GM18867 (cell line): ENCODE measurements around the gene HOMEZ.
"Not testable (repeated sequence)": the region's sequence is repeated elsewhere in the genome, so short reads cannot be mapped to it uniquely, and the experiment has no call there.

Experiments
- ATAC-seq: cut with Tn5 transposase; IDR thresholded peaks from one replicate; pipeline ENCODE4 v1.9.1; 2021; ENCODE audit warnings: mild to moderate bottlenecking, moderate library complexity; ENCODE audit not compliant: unreplicated experiment

HOMEZ gene, protein sequence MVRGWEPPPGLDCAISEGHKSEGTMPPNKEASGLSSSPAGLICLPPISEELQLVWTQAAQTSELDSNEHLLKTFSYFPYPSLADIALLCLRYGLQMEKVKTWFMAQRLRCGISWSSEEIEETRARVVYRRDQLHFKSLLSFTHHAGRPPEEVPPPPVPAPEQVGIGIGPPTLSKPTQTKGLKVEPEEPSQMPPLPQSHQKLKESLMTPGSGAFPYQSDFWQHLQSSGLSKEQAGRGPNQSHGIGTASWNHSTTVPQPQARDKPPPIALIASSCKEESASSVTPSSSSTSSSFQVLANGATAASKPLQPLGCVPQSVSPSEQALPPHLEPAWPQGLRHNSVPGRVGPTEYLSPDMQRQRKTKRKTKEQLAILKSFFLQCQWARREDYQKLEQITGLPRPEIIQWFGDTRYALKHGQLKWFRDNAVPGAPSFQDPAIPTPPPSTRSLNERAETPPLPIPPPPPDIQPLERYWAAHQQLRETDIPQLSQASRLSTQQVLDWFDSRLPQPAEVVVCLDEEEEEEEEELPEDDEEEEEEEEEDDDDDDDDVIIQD

DNA sequence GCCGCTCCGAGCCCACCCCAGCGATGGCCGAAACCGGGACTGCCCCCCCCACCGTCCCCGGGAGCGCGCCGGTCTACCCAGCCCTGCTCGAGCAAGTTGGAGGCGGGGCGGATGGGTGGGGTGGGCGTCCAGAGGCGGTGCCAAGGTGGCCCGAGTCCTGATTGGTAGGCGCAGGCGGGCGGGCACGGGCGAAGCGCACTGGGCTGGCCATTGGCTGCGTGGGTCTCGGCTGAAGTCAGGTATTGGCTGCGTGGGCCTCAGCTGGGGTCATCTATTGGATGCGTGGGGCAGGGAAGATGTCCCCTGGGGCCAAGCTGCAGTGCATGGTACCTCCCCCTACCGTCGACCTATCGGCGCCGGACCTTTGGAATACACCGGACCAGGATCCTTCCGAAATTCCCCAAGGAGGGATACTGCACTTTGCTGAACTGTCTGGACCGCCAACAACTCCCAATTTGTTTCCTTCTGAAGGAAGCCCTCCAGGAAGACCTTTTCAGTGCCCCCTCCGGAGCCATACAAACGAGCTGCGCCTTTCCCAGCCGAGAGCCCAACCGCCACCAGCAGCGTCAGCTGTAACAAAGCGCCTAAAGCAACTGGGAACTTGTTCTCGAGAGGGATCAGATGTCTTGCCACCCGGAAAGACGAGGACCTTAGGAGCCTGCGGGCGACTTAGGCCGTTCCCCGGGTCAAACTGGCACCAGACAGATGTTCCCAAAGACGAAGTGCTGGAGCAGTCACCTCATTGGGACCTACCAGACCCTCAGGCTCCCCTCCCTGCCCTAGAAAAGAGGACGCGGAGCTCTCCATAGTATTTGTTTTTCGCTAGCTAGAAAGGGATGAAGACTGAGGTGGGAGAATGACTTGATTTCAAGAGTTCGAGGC lies at the start of gene HOMEZ:
TSS of gene HOMEZ (minus strand) at position 113 of the 882 bp plus-strand sequence. CDS start 180 bp downstream, outside the sequence.
- peak; percentile 96 for ATAC-seq

DNA sequence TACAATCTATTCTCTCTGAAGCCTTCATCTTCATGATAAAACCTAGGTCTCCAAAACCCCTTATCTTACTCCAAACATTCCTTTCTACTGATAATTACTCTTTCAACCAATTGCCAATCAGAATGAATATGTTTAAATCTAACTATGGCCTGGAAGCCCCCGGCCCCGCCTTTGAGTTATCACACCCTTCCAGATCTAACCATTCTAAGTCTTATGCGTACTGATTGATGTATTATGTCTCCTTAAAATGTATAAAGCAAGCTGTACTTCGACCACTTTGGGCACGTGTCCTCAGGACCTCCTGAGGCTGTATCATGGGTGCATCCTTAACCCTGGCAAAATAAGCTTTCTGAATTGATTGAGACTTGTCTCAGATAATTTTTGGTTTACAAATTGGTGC lies 49.7 kb upstream of the HOMEZ start:
- ATAC-seq: no peak

DNA sequence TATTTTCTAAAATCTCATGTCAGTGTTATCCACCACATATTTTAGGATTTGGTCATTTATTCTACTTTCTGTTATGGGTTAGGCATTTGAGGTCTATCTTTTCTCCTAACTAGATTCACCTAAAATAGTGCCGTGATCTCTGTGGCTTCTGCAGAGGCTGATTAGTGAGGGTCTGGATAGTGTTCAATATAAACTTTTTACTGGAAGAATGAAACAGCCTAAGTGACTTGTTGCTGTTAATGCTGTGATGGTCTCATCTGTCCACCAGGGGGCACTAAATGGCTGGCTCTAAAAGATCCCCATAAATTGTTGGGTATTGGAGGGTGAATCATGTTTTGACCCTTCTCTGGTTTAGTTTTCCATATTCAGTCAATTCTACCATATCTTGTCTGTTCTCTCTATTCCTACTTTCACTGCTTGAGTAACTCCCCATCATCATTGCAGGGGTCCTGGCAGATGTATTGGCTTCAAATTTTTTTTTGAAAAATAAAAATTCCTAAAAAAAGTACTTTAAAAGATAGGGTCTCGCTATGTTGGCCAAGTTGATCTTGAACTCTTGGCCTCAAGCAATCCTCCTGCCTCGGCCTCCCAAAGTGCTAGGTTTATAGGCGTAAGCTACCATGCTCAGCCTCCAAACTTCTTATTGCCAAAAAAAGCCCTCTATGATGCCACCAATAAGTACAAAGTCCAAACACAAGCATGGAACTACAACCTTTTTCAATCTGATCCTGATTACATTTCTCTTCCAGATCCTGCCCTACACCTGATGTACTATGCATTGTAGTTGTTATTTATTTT lies 42.2 kb upstream of the HOMEZ start:
- ATAC-seq: no peak

DNA sequence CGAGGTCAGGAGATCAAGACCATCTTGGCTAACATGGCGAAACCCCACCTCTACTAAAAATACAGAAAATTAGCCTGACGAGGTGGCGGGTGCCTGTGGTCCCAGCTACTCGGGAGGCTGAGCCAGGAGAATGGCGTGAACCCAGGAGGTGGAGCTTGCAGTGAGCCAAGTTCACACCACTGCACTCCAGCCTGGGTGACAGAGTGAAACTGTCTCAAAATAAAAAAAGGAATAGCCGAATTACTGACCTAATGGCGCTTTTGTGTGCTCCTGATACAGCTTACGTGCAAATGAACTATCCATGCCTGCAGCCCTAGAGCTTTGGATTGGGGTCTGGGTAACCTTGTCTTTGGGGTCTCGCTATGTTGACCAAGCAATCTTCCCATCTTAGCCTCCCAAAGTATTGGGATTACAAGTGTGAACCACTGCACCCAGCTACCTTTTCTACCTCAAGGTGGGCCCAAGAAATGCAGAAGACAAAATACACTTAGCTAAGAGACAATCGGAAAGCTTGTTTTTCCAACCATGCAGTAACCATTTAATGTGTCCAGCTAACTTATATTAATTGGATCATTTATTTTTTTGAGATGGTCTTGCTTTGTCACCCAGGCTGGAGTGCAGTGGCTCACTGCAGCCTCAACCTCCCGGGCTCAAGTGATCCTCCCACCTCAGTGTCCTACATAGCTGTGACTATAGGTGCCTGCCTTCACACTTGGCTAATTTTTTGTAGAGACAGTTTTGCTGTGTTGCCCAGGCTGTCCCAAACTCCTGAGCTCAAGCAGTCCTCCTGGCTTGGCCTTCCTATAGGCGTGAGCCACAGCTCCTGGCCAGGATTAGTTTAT lies 40.8 kb upstream of the HOMEZ start:
- ATAC-seq: no peak

DNA sequence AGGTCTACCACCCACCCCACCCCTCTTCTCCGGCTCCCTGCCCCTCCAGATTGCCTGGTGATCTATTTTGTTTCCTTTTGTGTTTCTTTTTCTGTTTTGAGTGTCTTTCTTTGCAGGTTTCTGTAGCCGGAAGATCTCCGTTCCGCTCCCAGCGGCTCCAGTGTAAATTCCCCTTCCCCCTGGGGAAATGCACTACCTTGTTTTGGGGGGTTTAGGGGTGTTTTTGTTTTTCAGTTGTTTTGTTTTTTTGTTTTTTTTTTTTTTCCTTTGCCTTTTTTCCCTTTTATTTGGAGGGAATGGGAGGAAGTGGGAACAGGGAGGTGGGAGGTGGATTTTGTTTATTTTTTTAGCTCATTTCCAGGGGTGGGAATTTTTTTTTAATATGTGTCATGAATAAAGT lies 39.8 kb upstream of the HOMEZ start:
- ATAC-seq: not testable (repeated sequence)

DNA sequence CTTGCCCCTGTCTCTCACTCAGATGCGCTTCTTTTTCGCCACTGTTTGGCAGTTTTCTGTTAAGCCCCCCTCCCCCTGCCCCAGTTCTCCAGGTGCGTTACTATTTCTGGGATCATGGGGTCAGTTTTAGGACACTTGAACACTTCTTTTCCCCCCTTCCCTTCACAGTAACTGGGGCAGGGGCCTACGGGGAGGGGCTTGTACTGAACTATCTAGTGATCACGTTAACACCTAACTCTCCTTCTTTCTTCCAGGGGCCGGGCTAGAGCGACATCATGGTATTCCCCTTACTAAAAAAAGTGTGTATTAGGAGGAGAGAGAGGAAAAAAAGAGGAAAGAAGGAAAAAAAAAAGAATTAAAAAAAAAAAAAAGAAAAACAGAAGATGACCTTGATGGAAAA lies 39.1 kb upstream of the HOMEZ start:
- ATAC-seq: no peak

DNA sequence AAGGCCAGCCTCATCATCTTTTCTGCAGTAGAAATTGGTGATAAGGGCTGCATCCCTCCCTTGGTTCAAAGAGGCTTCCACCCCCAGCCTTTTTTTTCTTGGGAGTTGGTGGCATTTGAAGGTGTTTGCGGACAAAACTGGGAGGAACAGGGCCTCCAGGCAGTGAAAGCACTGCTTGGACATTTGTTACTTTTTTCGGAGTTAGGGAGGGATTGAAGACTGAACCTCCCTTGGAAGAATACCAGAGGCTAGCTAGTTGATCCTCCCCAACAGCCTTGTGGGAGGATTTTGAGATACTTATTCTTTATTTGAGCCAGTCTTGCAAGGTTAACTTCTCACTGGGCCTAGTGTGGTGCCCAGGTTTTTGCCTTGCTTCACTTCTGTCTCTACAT lies 38.5 kb upstream of the HOMEZ start:
- no peak for ATAC-seq

DNA sequence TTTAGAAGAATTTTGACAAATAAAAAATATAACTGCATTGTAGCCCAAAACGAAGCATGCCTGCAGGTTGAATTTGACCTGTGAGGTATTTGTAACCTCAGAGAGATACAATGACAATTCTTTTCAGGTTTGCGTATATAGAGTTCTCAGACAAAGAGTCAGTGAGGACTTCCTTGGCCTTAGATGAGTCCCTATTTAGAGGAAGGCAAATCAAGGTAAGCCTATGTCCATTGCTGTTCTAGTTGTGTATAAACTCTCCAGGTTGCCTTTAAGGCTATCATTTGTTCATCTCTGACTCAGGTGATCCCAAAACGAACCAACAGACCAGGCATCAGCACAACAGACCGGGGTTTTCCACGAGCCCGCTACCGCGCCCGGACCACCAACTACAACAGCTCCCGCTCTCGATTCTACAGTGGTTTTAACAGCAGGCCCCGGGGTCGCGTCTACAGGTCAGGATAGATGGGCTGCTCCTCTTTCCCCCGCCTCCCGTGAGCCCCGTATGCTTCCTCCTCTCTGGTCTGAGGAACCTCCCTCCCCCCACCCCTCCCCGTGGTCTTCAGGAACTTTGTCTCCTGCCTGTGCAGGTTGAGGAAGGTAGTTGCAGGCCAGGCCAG lies 38.0 kb upstream of the HOMEZ start:
- no peak for ATAC-seq

DNA sequence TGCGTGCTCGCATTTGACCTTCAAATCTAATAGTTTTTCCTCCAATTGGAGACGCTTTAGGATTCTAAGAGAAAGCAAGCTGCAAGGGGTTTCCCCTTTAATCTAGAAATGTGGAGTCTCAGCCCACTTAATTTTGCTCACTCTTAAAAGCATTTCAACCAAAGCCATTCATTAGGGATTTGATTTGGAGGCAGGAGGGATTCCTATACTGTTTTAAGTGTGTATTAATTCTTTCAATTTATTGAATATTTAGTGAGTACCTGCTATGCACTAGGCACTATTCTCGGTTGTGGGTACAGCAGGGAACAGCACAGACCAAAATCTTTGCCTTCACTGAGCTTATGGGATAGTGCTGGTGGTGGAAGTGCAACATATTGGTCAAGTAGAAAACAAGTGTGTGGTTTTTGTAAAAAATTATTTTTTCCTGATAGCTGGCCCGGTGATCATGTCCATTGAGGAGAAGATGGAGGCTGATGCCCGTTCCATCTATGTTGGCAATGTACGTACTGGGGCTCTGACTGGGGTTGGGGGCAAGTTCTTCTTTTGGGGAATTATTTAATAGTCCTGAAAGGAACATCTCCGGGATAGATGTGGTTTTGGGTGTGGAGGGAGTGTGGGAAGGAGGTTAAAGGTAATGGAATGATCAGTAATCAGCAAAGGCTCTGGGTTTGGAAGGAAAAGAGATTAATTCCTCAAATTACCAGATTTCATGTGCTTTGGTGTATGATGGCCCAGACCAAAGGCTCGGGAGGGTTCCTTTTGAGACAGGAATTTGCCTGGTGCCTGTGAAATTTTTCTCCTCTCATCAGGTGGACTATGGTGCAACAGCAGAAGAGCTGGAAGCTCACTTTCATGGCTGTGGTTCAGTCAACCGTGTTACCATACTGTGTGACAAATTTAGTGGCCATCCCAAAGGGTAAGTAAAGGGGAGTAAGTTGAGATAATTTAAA lies 36.9 kb upstream of the HOMEZ start:
- ATAC-seq: no peak

DNA sequence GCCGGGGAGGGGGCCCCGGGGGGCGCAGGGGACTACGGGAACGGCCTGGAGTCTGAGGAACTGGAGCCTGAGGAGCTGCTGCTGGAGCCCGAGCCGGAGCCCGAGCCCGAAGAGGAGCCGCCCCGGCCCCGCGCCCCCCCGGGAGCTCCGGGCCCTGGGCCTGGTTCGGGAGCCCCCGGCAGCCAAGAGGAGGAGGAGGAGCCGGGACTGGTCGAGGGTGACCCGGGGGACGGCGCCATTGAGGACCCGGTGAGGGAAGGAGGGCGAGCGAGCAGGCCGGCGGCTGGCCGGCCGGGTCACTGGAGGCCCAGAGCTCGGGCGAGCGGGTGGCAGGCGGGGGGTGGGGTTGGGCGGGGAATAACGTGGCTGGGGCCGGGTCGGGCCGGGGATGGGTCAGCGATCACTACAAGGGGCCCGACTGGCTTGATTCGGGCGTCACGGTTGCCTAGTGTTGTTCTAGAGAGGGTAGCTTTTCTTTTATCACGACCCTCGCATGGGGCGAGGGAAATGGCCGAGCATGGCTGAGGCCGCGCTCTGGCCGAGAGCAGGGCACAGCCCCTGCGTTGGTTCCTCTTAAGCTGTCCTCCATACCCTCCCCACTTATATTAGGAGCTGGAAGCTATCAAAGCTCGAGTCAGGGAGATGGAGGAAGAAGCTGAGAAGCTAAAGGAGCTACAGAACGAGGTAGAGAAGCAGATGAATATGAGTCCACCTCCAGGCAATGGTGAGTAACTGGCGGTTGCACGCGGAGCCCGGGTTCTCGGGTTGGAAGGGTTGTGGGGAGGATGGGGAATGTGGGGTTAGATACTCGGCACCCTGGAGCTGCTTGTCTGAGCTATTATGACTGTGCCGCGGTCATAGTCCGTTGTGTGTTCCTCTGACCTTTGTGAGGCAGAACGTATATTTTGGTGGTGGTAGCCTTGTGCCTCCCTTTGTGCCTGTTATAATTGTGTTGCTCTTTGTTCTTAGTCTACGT lies 35.9 kb upstream of the HOMEZ start:
- peak; percentile 12 for ATAC-seq

DNA sequence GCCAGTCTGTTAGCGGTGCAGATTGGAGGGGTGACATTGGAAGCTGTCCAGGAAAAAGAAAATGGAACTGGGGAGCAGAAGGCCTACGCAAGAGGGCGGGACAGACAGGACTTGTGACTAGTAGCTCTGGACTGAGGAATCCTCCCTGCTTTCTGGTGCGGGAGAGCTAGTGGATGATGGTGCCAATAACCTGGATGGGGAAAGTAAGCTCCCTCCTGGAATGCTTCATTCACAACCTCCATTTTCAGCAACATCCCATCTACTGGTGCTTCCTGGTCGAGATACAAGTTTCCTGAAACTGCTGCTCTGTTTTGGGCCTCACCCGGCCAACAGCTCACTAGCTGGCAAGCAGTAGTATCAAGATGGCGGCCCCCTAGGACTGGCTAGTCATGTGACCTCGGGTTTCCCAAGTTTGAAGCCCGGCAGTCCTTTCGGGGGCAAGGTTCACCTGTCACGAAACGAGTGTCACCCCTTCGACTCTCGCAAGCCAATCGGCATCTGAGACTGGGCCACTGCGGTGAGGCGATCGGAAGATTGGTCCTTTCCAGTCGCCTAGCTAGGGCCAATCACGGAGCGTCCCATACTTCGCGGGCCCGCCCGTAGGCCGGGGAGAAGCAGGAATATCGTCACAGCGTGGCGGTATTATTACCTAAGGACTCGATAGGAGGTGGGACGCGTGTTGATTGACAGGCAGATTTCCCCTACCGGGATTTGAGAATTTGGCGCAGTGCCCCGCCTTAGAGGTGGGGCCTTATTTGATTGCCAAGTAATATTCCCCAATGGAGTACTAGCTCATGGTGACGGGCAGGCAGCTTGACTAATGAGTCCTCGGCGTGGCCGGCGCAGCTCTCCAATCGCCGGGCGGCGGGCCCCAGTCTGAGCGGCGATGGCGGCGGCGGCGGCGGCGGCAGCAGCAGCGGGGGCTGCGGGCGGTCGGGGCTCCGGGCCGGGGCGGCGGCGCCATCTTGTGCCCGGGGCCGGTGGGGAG lies 34.9 kb upstream of the HOMEZ start, which contains the start of gene PABPN1:
TSS of gene PABPN1 (plus strand) at position 874 of the 988 bp plus-strand sequence. CDS start at position 887, 13 bp downstream.
- ATAC-seq: peak; percentile 88

DNA sequence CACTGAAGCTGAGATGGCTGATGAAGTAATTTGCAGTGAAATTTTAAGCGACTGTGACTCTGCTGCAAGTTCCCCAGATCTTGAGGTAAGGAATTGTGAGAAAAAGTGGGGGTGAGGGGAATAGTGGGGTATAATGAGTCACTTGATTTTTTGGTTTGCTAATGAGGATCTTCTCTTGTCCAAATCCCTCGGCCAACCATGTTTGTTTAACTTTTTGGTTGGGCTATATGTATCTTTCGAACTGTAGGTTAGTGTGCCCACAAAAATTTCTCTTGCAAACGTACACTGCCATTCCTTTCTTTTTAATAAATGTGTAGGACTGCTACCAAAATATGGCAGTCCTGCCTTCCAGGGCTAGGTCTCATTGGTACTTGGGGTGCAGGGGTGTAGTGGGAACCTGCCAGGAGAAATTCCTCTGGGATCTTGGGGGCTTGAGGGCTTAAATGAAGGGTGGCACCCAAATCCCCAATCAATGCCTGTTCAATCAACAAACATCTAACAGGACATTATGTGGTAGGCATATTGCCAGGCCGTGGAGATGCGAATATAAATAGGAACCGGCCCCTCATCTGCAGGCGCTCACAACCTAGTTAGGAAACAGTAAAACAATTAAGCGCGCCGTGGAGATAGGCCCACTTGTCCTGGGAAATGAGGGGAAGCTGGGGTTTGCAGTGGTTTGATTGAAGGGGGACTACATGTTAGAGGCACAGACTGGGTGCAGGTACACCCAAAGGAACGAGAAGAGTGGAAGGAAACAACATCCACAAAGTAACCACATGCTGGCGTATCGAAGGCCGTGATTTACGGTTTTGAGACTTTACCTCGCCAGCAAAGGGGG lies 34.0 kb upstream of the HOMEZ start:
- ATAC-seq: no peak

DNA sequence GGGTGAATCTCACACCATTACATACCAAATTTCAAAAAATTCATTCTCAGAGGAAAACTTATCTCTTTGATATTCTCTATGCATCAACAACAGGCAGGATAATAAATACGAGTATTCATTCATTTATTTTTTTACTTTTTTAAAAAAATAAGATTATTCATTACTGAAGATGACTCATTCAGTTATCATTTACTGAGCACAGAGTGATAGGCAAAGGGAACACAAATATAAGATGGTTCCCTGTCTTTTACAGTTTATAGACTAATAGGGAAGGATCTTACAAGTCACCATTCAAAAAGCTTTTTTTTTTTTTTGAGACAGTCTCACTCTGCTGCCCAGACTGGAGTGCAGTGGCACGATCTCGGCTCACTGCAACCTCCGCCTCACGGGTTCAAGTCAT lies 30.4 kb upstream of the HOMEZ start:
- no peak for ATAC-seq

DNA sequence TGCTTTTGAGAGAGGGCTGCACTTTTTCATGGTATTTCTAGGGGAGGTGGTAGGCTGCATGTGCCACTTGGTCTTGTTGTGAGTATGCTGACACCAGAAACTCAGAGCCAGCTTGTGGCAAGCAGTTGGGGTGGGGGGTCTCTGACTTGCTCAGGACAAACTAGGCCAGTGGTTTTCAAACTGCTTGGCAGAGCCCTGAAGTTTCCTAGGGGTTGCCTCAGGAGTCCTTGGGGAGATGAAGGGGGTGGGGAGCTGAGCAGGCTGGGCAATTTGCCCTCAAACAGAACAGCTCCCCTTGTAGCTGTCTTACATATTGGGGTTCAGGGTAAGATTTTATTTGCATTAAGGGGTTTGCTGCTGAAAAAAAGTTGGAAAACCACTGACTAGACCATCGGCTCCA lies 24.6 kb upstream of the HOMEZ start:
- ATAC-seq: no peak
